HG02798 (cell line): ENCODE data around the gene EHD3.

Source experiments
- ATAC-seq: cut with Tn5 transposase; IDR thresholded peaks from one replicate; pipeline ENCODE4 v1.9.1; 2021; ENCODE audit warnings: mild to moderate bottlenecking; ENCODE audit not compliant: unreplicated experiment, poor library complexity

The EHD3 gene

GRCh38 chr2:31212659-31213600, 21.0 kb upstream of the EHD3 start:
- no peak for ATAC-seq

- ATAC-seq: no peak
Observed at GRCh38 chr2:31213601-31214443, 20.1 kb upstream of the EHD3 start.

- ATAC-seq: no peak
Observed at GRCh38 chr2:31214444-31214915, 19.5 kb upstream of the EHD3 start.

DNA sequence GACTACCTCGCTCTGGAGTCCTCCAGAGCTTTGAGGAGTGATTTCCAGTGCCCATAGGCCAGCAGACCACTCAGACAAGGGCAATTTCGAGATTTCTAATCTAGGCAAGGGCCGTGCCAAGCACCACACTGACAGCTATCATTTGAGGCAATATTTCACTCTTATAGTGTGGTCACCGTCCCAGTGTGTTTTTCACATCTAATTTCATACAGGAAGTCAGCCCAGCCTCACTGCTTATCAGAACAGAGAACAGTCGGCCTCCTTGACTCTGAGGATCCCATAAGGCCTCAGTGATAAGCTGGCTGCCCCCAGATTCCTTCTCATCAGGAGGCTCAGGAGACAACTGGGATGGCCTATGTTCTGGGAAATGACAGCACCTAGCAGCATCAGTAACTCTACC, 17.2 kb upstream of the EHD3 start:
- ATAC-seq: peak; percentile 60

GRCh38 chr2:31217465-31218200, 16.3 kb upstream of the EHD3 start, which contains the start of gene CAPN14:
TSS of gene CAPN14 (minus strand) at chr2:31217515. CDS start at chr2:31205447, 12,068 bp downstream.
- ATAC-seq: peak; percentile 22

DNA sequence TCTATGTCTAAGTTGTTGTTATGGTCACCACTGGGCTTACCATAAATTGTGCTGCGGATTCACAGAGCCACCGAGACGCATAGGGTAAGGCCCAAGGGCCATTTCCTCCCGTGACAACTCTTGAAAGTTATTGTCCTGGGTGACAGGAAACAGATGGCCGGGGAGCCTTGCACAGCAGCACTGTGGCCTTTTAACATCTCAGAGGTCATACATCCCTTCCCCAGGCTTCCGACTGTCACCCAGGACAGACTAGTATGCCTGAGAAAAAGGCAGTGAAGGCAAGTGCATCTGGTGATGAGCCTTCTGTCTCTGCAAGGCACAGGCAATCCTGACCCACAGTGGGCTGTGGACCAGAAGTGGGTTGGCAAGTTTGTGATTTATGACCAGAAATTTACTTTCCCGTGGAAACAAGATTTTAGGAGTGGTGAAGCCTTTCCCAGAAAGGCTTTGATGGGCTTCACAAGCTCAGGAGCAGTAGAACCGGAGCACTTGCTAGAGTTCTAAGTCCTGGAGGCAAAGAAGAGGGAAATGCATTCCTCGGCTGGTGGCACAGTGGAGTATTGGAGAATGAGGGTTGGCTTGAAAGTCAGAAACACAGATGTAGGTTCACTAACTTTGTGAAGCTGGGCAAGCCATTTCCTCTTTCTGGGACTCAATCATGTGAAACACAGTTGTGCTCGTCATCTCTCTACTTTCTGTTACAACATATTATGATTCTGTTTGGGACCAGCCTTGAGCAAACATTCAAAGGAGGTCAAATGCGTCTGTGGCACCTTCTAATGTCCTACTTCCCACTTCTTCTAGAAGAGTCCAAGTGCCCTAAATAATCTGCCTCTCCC, 14.6 kb upstream of the EHD3 start:
- ATAC-seq: peak; percentile 67

- no peak for ATAC-seq
Observed at GRCh38 chr2:31221544-31221943, 12.4 kb upstream of the EHD3 start.

DNA sequence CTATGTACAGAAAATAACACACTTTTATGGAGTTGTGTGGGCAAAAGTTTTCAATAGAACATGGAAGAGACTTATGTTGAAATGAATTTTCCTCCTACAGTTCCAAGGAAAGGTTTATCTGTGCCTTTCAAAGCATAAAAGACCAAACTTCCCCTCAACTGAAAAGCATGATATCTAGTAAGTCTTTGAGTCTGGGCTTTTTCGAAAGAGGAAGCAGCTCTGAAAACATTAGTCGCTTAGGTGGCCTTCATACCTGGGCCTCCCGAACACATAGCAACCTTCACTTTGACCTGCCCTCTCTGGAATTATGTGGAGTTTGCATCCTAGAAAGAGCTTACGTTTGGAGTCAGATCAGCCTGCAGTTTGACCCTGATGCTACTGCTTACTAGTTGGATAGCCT, 11.9 kb upstream of the EHD3 start:
- ATAC-seq: no peak

GRCh38 chr2:31223026-31223425, 10.9 kb upstream of the EHD3 start:
- ATAC-seq: no peak

DNA sequence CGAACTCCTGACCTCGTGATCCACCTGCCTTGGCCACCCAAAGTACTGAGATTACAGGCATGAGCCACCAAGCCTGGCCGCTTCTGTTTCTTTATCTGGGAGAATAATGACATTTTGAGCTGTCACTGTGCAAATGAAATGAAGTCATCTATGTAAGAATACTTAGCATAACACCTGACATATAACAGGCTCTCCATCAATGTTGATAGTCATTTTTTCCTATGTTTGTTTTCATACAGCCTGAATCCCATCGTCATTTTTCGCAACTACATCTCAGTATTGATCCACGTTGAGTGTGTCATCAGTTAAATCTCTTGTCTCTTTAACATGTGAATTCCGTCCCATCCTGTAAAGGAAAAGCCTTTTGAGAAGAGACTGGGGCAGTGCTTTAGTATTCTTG, 10.2 kb upstream of the EHD3 start:
- no peak for ATAC-seq

DNA sequence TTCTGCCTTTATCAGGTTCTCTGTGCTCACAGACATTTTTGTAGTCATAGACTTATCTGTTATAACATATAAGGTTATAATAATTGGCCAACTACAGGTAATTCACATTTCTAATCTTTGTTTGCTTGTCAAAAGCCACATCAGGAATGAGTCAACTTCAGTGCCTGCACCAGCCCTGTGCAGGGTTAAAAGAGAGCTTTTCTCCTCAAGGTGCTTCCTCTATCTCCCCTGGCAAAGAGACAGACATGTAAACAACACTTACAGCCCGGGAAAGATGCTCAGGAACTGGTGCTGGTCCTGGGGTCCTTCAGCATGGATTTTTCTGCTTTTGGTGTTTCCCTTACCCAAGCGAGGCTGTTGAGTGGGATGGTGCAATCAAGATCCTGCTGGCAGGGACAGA, 7.7 kb upstream of the EHD3 start:
- no peak for ATAC-seq

GRCh38 chr2:31227110-31227509, 6.8 kb upstream of the EHD3 start:
- no peak for ATAC-seq

GRCh38 chr2:31227711-31228125, 6.2 kb upstream of the EHD3 start:
- no peak for ATAC-seq

- ATAC-seq: no peak
Observed at GRCh38 chr2:31228717-31229116, 5.2 kb upstream of the EHD3 start.

GRCh38 chr2:31230751-31231150, 3.2 kb upstream of the EHD3 start:
- ATAC-seq: no peak

DNA sequence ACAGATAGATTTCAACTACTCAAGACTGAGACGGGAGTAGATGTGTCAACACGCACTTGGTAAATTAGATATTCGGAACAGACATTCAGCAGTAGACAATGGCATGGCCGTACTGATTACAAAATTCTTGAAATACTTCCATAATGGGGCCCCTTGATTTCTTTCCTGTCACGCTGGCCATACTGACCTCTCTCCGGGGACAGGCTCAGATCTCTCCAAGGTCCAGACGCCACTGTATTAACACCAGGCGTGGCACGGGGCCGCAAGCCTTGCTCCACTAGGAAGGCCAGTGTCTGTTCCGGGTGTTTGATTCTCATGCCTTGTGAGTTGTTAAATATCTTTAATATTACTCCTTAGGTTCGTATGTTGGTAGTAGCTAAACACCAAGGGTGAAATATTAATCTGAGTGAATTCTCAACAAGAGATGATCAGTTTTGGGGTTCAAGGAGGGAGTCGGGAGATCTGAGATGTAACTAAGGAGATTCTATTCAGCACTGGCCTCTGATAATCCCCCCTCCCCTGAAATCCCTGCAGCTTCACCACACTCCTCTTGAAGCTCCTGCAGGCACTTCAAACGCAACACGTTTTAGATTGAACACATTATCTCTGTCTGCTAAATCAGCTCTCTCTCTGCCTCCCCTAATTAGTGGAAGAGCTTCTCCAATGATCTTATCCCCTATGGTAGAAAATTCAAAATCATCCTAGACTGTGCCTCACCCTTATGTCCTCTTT, 2.2 kb upstream of the EHD3 start:
- ATAC-seq: no peak

DNA sequence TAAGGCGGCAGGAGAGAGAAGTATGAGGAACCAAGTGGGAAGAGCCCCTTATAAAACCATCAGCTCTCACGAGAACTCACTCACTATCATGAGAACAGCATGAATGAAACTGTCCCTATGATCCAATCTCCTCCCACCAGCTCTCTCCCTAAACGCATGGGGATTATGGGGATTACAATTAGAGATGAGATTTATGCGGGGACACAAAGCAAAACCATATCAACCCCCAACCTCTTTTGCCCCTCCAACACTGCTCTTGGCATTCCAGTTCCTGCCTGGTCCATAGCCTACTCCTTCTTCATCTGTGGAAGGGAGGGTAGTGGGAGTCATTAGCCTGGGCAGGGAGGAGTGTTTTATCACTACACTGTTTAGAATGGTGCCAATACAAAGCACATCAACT, 1.4 kb upstream of the EHD3 start:
- no peak for ATAC-seq

- no peak for ATAC-seq
Observed at GRCh38 chr2:31233231-31233630, 721 bp upstream of the EHD3 start.
